Activated naive CD8-positive, alpha-beta T cell treated with anti-CD3 and anti-CD28 coated beads, Interleukin-2, amount 10 ng/mL, durations not matched to agents 7 days and 5 days (primary cell): ENCODE results near the gene FBXO42. TPM values are rescaled to one million over a fixed set of nuclear protein-coding genes. Genes with fewer than 3 reads are reported as not detected.

ENCODE experiments used
- ATAC-seq: fragments of 150-1000 bp; cut with Tn5 transposase; one replicate; pipeline ENCODE4 v1.10.0; 2021; ENCODE audit warnings: low read depth, moderate library complexity
- POLR2A ChIA-PET: fragments of 350-600 bp; sonication (Branson Sonifier 250); formaldehyde crosslinking; loops from one replicate; lab custom pipeline; 2021; ENCODE audit warnings: antibody characterized with exemption; lab: Charles Lee
- DNase-seq: peaks from one replicate; pipeline ENCODE4 v3.0.0; 2021
- H3K27ac Mint-ChIP-seq: one replicate; pipeline ENCODE4 v1.8.0; 2022; ENCODE audit warnings: mild to moderate bottlenecking, mixed read lengths
- H3K27me3 Mint-ChIP-seq: one replicate; pipeline ENCODE4 v1.8.0; 2022; ENCODE audit warnings: mild to moderate bottlenecking, moderate library complexity, mixed read lengths
- H3K36me3 Mint-ChIP-seq: one replicate; pipeline ENCODE4 v1.8.0; 2021; ENCODE audit warnings: mild to moderate bottlenecking, mixed read lengths
- H3K4me1 Mint-ChIP-seq: one replicate; pipeline ENCODE4 v1.8.0; 2021; ENCODE audit warnings: mixed read lengths
- H3K4me3 Mint-ChIP-seq: one replicate; pipeline ENCODE4 v1.8.0; 2022; ENCODE audit warnings: mild to moderate bottlenecking, moderate library complexity, mixed read lengths
- H3K9me3 Mint-ChIP-seq: one replicate; pipeline ENCODE4 v1.8.0; 2021; ENCODE audit warnings: mixed read lengths
- total RNA-seq, 2 experiments: library from RNA; stranded (reverse); gene quantifications; one replicate each; pipeline ENCODE4 v1.2.3, GENCODE V29; 2021

The FBXO42 gene
- total RNA-seq, 2 experiments from 2014 or later: 22.3 to 25.1 TPM

DNA sequence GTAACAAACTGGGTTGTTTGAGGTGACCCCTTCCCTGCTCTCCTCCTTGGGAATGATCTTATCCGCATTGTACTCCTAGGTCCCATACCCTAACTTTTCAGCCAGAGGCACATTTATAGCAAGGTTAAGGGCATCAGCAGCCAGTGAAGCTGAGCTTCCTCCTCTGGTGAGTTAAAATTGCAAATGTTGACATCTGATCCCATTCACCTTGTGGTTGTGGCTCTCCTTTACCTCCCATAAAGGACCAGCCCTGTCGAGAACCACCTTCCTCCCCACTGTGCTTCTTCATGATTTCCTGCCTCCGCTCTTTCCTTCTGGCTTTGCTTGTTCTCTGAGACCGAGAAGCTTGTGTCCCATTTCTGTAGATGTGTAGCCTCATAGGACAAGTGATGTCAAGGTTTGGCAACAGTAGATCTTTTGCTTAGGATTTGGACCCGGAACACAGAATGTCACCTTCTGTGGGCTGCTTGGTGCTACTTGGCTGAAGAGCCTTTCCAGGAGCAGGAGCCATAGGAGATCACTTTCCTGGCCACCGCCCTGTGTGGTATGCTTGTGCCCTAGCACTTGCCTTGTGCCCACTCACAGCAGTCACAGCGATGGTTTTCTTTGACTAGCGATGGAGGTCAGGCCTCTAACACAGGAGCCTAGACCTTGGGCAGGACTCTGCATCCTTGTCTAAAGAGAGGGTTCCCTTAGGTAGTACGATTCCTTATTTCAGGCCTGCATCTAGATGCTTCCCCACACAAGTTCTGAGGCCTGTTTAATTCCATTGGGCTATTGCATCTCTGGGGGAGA lies 33.6 kb upstream of the FBXO42 start:
- peaks cover 14% of the 10 kb centered on the region for H3K36me3 Mint-ChIP-seq
- POLR2A ChIA-PET: interaction anchor here (0.9 to 2.7 kb wide), 7 partner anchors 12 to 54 kb away, joined by 3 to 12 read pairs (median 3); partner anchors contain the start of genes FBXO42, NECAP2 and SZRD1
- H3K9me3 Mint-ChIP-seq: no peaks in the 10 kb centered on the region
- H3K27ac Mint-ChIP-seq: peak overlapping the region; percentile 72
- ATAC-seq (peak; percentile 16), DNase-seq (no peak)
- H3K4me1 Mint-ChIP-seq: peaks cover 48% of the 10 kb centered on the region
- H3K27me3 Mint-ChIP-seq: no peaks in the 10 kb centered on the region
- peak overlapping the region; percentile 11 for H3K4me3 Mint-ChIP-seq

DNA sequence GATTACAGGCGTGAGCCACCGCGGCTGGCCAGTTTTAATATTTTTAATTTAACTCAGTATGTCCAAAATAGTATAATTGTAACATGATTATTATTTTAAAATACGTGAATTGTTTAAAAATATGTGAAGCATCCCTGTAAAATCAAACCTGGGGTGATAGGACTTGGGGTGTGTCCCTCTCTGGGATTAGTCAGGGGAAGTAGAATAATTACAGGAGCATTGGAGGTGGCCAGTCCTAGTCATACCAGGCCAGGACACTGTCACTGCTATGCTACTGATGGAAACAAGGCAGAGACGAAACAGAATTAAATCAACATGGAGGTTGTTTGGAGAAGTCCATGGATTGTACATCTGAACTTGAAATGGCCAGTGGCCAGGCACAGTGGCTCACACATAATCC lies 31.6 kb upstream of the FBXO42 start:
- Mint-ChIP-seq H3K9me3 (no peaks in the 10 kb centered on the region), H3K36me3 (peaks cover 10% of the 10 kb centered on the region), H3K4me3 (no peak overlapping the region), H3K4me1 (peaks cover 41% of the 10 kb centered on the region), H3K27me3 (no peaks in the 10 kb centered on the region), H3K27ac (peak overlapping the region; percentile 62)
- DNase-seq (no peak), ATAC-seq (no peak)
- POLR2A ChIA-PET: no interaction called here

DNA sequence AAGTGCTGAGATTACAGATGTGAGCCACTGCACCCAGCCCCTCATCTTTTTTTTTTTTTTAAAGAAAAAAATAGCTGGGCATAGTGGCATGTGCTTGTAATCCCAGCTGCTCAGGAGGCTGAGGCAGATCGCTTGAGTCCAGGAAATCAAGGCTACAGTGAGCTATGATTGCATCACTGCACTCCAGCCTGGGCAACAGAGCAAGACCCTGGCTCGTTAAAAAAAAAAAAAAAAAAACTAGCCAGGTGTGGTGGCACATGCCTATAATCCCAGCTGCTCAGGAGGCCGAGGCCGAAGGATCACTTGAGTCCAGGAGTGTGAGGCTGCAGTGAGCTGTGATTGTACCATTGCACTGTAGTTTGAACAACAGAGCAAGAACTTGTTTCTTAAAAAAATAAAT lies 28.6 kb upstream of the FBXO42 start:
- no peaks in the 10 kb centered on the region for H3K27me3 Mint-ChIP-seq
- POLR2A ChIA-PET: interaction anchor here (2.1 kb wide), 1 partner anchor 13 kb away, joined by 6 read pairs; no protein-coding TSS in a partner anchor
- H3K4me3 Mint-ChIP-seq: no peak overlapping the region
- H3K9me3 Mint-ChIP-seq: no peaks in the 10 kb centered on the region
- no peak overlapping the region for H3K27ac Mint-ChIP-seq
- H3K4me1 Mint-ChIP-seq: peaks cover 38% of the 10 kb centered on the region
- ATAC-seq (no peak), DNase-seq (no peak)
- peaks cover 8% of the 10 kb centered on the region for H3K36me3 Mint-ChIP-seq

DNA sequence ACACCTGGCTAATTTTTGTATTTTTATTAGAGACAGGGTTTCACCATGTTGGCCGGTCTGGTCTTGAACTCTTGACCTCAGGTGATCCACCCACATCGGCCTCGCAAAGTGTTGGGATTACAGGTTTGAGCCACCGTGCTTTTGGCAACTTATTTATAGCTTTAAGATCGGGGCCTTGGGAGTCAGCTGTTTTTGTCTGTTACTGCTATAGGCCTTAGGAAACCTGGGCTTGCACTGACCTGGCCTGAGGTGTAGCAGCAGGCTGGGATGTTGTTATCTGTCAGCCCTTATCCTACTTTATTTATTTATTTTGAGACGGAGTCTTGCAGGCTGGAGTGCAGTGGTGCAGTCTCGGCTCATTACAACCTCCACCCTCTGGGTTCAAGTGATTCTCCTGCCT lies 26.2 kb upstream of the FBXO42 start:
- POLR2A ChIA-PET: no interaction called here
- H3K4me1 Mint-ChIP-seq: peaks cover 33% of the 10 kb centered on the region
- no peaks in the 10 kb centered on the region for H3K27me3 Mint-ChIP-seq
- ATAC-seq (no peak), DNase-seq (no peak)
- H3K36me3 Mint-ChIP-seq: peaks cover 5% of the 10 kb centered on the region
- H3K4me3 Mint-ChIP-seq: no peak overlapping the region
- no peaks in the 10 kb centered on the region for H3K9me3 Mint-ChIP-seq
- no peak overlapping the region for H3K27ac Mint-ChIP-seq

DNA sequence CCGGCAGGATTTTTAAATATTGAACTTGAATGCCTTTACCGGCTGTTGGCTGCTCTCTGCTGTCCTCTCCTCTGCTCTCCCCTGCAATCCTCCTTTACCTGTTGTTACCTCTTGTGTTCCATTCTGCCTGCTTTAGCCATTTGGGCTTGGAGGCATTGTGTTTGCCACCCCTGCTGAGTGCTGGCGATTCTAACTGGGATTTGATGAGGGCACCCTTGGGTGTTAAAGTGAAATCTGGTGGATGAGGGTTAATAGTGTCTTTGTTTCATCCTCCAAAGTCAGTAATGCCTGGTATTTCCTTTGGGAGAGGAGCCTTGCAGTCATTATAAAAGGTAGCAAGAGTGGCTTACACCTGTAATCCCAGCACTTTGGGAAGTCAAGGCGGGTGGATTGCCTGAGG lies 24.7 kb upstream of the FBXO42 start:
- Mint-ChIP-seq H3K4me1 (peaks cover 42% of the 10 kb centered on the region), H3K9me3 (no peaks in the 10 kb centered on the region), H3K36me3 (peaks cover 9% of the 10 kb centered on the region), H3K27ac (peak overlapping the region; percentile 28), H3K4me3 (no peak overlapping the region), H3K27me3 (no peaks in the 10 kb centered on the region)
- POLR2A ChIA-PET: interaction anchor here (0.6 to 1.7 kb wide), 2 partner anchors 9 to 350 kb away, joined by 4 to 5 read pairs; no protein-coding TSS in a partner anchor
- DNase-seq (no peak), ATAC-seq (no peak)

DNA sequence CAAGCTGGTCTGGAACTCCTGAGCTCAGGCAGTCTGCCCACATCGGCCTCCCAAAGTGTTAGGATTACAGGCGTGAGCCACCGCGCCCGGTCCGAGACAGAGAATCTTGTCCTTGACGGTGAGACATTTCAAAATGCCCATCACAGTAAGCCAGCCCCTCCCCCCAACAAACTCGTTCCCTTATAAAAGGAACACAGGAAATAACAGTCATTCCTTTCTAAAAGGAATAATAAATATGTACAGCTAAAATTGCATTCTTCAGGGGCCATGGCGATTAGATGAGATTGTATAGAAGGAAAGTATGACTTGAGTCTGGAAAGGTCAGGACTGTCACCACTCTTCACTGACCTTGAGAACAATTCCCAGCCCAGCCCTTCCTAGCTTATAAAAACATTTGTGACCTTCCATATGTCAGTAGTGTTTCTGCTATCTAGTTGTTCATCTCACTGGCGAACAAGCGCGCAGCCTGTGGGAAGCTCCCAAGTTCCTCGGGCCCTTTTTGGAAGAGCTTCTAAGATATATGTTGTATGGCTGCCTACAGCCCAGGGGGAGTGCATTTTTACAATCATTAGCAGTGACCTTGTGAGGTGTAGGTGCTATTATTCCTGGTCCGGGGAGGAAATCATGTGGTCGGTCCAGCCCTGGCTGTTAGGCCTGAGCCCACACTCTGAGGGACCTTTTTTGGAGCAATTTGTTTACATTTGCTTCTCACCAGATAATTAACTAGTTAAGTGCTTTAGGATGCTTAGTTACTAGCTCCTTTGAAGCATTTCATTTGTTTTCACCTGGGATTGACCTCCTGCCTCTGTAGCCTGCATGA lies 23.5 kb upstream of the FBXO42 start:
- no peak overlapping the region for H3K4me3 Mint-ChIP-seq
- POLR2A ChIA-PET: interaction anchor here (0.6 to 1.7 kb wide), 2 partner anchors 8 to 103 kb away, joined by 5 read pairs; no protein-coding TSS in a partner anchor
- H3K27me3 Mint-ChIP-seq: no peaks in the 10 kb centered on the region
- H3K27ac Mint-ChIP-seq: peak overlapping the region; percentile 19
- no peak for ATAC-seq
- no peaks in the 10 kb centered on the region for H3K9me3 Mint-ChIP-seq
- no peak for DNase-seq
- peaks cover 51% of the 10 kb centered on the region for H3K4me1 Mint-ChIP-seq
- peaks cover 10% of the 10 kb centered on the region for H3K36me3 Mint-ChIP-seq

DNA sequence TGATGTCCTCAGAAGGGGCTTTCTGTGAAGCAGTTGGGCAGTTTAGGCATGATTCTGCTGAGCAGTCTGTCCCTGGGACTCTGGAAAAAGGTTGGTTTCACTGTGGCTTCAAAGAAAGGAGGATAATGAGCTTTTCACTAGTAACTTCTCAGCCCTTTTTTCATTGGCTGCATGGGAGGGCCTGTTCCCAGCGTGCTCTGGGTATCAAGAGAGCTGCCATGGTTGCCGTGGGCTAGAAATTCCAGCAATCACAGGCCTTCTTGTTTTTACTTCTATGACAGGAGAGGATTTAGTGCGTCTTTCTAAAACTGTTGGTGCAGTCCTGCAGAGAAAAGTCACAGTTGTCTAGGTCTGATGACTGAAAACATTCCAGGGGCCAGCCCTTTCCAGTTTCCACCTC lies 22.0 kb upstream of the FBXO42 start:
- DNase-seq: no peak
- H3K4me1 Mint-ChIP-seq: peaks cover 55% of the 10 kb centered on the region
- no peaks in the 10 kb centered on the region for H3K27me3 Mint-ChIP-seq
- peak overlapping the region; percentile 3 for H3K4me3 Mint-ChIP-seq
- POLR2A ChIA-PET: interaction anchor here (0.9 to 3.9 kb wide), 2 partner anchors 12 to 46 kb away, joined by 3 to 13 read pairs; no protein-coding TSS in a partner anchor
- H3K36me3 Mint-ChIP-seq: peaks cover 12% of the 10 kb centered on the region
- peak overlapping the region; percentile 9 for H3K27ac Mint-ChIP-seq
- no peaks in the 10 kb centered on the region for H3K9me3 Mint-ChIP-seq
- ATAC-seq: no peak

DNA sequence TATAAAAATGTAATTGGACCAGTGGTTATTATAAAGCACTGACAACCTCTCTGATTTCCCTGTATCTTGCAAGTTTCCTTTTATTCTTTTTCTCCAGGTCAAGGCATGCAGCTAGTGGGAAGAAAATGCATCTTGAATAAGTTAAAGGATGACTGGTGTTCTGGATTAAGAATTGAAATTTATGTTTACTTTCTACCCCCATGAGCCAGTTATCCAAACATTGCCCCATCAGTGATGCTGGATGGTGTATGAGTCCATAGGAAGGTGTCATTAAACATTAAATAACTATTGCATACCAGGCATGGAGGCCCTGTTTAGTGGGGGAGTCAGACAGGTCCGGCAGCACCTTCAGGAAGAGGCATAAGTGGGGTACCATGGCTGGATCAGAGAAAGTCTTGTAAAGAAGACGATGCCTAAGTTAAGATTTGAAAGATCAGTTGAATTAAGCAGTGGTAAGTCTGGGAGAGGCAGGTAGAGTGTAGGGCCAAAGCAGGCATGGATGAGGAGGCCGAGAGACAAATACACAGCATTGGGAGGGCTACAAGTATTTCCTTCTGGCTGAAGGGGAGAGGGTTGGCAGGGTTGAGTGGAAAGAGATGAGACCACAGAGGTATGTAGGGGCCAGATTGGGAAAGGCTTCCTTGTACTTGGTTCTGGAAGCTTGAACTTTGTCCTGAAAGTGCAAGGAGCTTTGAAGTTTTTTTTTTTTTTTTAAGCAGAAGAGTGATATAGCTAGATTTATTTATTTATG lies 20.4 kb upstream of the FBXO42 start:
- peaks cover 62% of the 10 kb centered on the region for H3K4me1 Mint-ChIP-seq
- H3K9me3 Mint-ChIP-seq: no peaks in the 10 kb centered on the region
- no peak for DNase-seq
- ATAC-seq: no peak
- peak overlapping the region; percentile 71 for H3K27ac Mint-ChIP-seq
- POLR2A ChIA-PET: interaction anchor here (0.6 to 3.9 kb wide), 6 partner anchors 11 to 68 kb away, joined by 3 to 13 read pairs (median 6); partner anchors contain the start of genes FBXO42 and NECAP2
- H3K36me3 Mint-ChIP-seq: peaks cover 16% of the 10 kb centered on the region
- no peaks in the 10 kb centered on the region for H3K27me3 Mint-ChIP-seq
- peak overlapping the region; percentile 76 for H3K4me3 Mint-ChIP-seq

DNA sequence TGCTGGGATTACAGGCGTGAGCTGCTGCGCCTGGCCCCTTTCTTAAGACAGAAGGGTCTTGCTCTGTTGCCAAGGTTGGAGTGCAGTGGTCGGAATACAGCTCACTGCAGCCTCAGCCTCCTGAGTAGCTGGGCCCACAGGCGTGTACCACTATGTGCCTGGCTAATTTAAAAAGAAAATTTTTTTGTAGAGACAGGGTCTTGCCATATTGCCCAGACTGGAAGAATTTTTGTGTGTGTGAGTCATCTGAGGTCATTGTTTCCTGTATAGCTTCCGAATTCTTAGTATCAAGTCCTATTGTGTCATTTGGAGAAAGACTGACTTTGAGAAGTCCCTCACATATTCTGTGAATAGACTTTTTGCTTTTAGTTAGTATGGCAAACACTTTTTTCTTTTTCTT lies 19.4 kb upstream of the FBXO42 start:
- H3K27ac Mint-ChIP-seq: peak overlapping the region; percentile 71
- no peaks in the 10 kb centered on the region for H3K9me3 Mint-ChIP-seq
- peak overlapping the region; percentile 76 for H3K4me3 Mint-ChIP-seq
- H3K36me3 Mint-ChIP-seq: peaks cover 16% of the 10 kb centered on the region
- H3K4me1 Mint-ChIP-seq: peaks cover 56% of the 10 kb centered on the region
- POLR2A ChIA-PET: interaction anchor here (0.9 to 3.9 kb wide), 5 partner anchors 15 to 142 kb away, joined by 3 to 13 read pairs (median 5); partner anchors contain the start of genes FBXO42 and NECAP2
- H3K27me3 Mint-ChIP-seq: no peaks in the 10 kb centered on the region
- ATAC-seq: peak; percentile 4
- DNase-seq: no peak

DNA sequence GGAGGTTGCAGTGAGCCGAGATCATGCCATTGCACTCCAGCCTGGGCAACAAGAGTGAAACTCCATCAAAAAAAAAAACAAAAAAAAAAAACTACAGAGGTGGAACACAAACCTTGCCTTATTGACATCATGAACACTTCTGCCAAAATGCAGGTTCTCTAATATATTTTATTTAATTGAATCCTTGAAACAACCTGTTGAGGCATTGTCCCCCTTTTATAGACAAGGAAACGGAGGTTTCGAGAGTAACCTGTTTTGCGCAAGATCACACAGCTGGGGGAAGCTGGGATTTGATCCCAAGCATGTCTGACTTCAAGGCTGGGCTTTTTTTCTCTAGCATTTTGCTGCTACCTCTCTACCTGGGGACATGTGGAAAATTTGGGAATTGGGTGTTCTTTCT lies 17.5 kb upstream of the FBXO42 start:
- POLR2A ChIA-PET: no interaction called here
- Mint-ChIP-seq H3K4me1 (peaks cover 45% of the 10 kb centered on the region), H3K9me3 (no peaks in the 10 kb centered on the region), H3K27ac (no peak overlapping the region), H3K4me3 (peak overlapping the region; percentile 97), H3K27me3 (no peaks in the 10 kb centered on the region), H3K36me3 (peaks cover 16% of the 10 kb centered on the region)
- no peak for ATAC-seq
- DNase-seq: no peak

DNA sequence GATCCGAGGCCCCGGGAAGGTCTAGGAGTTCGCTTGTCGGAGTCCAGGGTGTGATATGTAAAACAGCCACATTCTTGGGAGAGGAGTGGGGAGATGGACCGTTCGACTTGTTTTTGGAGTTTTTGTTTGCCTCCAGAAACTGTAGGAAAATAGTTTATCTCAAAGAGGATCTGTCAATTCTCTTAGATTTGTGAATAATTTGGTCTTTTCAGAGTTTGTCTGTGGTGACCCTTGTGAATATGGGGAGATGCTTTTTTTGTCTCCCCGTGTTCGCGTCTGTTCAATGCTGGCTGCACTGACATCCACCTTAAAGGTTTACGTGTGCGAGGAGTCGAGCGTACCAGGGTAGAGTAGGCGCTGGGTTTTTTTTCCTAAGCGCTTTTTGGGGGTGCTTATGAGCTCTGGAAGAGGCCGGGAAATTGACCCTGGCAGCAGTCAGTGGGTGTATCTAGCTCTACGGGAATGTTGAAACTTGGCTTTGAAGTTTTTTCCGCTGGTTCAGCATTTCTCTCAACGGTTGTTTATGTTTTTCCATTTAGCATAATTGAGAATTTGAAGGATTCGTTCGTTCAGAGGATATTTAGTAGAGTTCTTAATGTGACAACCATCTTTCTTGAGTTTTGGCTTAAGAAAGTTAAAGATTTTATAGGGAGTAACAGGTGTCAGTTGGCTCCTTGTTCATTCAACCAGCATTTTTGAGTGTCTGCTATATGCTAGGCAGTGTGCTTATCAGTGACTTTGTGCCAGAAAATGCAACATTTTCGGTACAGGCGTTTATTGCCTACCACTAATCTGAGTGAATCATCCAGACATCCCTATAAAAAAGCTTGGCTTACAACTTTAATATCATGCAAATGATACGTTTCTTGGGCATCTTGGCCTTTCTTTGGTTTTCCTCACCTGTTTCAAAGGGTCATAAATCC lies 15.9 kb upstream of the FBXO42 start:
- POLR2A ChIA-PET: interaction anchor here (0.9 to 4.1 kb wide), 14 partner anchors 8 to 145 kb away, joined by 3 to 20 read pairs (median 6); partner anchors contain the start of genes FBXO42 and NECAP2
- H3K4me3 Mint-ChIP-seq: peak overlapping the region; percentile 97
- DNase-seq (no peak), ATAC-seq (no peak)
- peaks cover 42% of the 10 kb centered on the region for H3K4me1 Mint-ChIP-seq
- no peaks in the 10 kb centered on the region for H3K9me3 Mint-ChIP-seq
- H3K36me3 Mint-ChIP-seq: peaks cover 16% of the 10 kb centered on the region
- H3K27ac Mint-ChIP-seq: peak overlapping the region; percentile 100
- H3K27me3 Mint-ChIP-seq: no peaks in the 10 kb centered on the region
